ENCODE data around the gene RNF26.

RNF26 gene

GRCh38 chr11:119320240-119320775 lies 14.0 kb upstream of the RNF26 start:
- TF ChIP-seq CTCF (conservative IDR thresholded peaks at IDR 0.05) (no peak), ZFX (IDR thresholded peaks at IDR 0.05) (no peak)
- H3K27ac ChIP-seq, result no peak overlapping the region

- TF ChIP-seq CTCF (conservative IDR thresholded peaks at IDR 0.05) (no peak), ZFX (IDR thresholded peaks at IDR 0.05) (no peak)
- no peak overlapping the region for H3K27ac ChIP-seq
Measured at GRCh38 chr11:119320776-119321524, 13.4 kb upstream of the RNF26 start.

GRCh38 chr11:119322360-119322739 lies 12.0 kb upstream of the RNF26 start:
- TF ChIP-seq CTCF (conservative IDR thresholded peaks at IDR 0.05) (no peak), ZFX (IDR thresholded peaks at IDR 0.05) (no peak)
- no peak overlapping the region for H3K27ac ChIP-seq

GRCh38 chr11:119322921-119323531 lies 11.3 kb upstream of the RNF26 start:
- TF ChIP-seq ZFX (IDR thresholded peaks at IDR 0.05) (no peak), CTCF (conservative IDR thresholded peaks at IDR 0.05) (no peak)
- H3K27ac ChIP-seq, result no peak overlapping the region

GRCh38 chr11:119323532-119324033 lies 10.7 kb upstream of the RNF26 start:
- TF ChIP-seq CTCF (conservative IDR thresholded peaks at IDR 0.05), result peak; percentile 91
- no peak for TF ChIP-seq ZFX (IDR thresholded peaks at IDR 0.05)
- H3K27ac ChIP-seq, result no peak overlapping the region

- H3K27ac ChIP-seq, result no peak overlapping the region
- TF ChIP-seq CTCF (conservative IDR thresholded peaks at IDR 0.05) (no peak), ZFX (IDR thresholded peaks at IDR 0.05) (no peak)
Measured at GRCh38 chr11:119324189-119324588, 10.1 kb upstream of the RNF26 start.

GRCh38 chr11:119329320-119329719 lies 5.0 kb upstream of the RNF26 start:
- H3K27ac ChIP-seq, result no peak overlapping the region
- TF ChIP-seq CTCF (conservative IDR thresholded peaks at IDR 0.05), result no peak
- no peak for TF ChIP-seq ZFX (IDR thresholded peaks at IDR 0.05)
